WERI-Rb-1 (cell line): ENCODE data around the gene DYRK3.

Source experiments
- DNase-seq: peaks from one replicate; pipeline ENCODE4 v3.0.0-alpha.2; 2020
- H3K27ac ChIP-seq: fragments of 250-450 bp; sonication (Bioruptor Pico); 2 replicates; pipeline ENCODE4 v1.5.1; 2020; ENCODE audit warnings: mild to moderate bottlenecking, moderate library complexity
- H3K27me3 ChIP-seq: fragments of 250-450 bp; sonication (Bioruptor Pico); 2 replicates; pipeline ENCODE4 v1.5.1; 2021; ENCODE audit warnings: mild to moderate bottlenecking, low read depth, moderate library complexity; ENCODE audit not compliant: insufficient read depth, severe bottlenecking
- H3K36me3 ChIP-seq: fragments of 250-450 bp; sonication (Bioruptor Pico); 2 replicates; pipeline ENCODE4 v1.5.1; 2020; ENCODE audit warnings: mild to moderate bottlenecking, moderate library complexity
- H3K4me3 ChIP-seq: 2 replicates; pipeline ENCODE4 v1.5.1; 2011; ENCODE audit warnings: low read depth, mild to moderate bottlenecking, control low read depth, low read length
- H3K9me3 ChIP-seq: fragments of 250-450 bp; sonication (Bioruptor Pico); 2 replicates; pipeline ENCODE4 v1.5.1; 2021; ENCODE audit warnings: mild to moderate bottlenecking, moderate library complexity; ENCODE audit not compliant: severe bottlenecking
- TF ChIP-seq, protein P1 (sequence below): IDR thresholded peaks from 2 replicates; pipeline ENCODE4 v1.5.1; 2011; ENCODE audit warnings: low read depth, mild to moderate bottlenecking, control low read depth, inconsistent platforms, low read length

The DYRK3 gene

DNA sequence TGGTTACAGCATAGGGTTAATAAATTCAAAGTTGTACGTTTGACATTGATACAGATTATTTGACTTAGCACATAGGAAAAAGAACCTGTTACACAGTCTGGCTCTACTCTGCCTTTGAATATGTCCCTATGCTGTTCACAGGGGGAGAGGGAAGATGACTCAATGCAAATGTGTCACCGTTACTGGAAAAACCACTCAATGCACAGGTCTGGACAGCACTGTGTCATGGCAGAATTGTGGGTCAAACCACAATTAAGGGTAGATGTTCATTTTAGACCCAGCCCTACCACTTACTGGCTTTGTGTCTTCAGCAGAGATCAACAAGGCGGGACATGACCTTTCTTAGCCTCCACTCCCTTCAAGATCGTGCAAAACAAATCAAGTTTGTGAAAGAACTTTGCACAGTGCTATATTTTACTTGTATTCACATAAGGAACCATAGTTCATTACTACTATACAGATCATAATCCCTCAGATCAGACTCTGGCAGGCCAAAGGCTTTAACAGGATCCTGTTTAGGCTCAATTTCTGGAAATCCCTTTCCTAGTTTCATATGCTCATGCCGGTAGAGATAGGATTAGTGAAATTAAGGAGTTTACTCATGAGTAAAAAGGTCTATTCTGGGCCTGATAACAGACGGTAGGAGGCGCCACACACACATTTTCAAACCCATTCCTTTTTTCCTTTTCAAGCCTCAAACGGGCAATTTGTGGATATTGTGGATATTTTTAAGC, 45.1 kb upstream of the DYRK3 start:
- H3K4me3 ChIP-seq = no peak overlapping the region

GRCh38 chr1:206591226-206591625, 44.1 kb upstream of the DYRK3 start:
- DNase-seq = no peak
- TF ChIP-seq, protein P1, sequence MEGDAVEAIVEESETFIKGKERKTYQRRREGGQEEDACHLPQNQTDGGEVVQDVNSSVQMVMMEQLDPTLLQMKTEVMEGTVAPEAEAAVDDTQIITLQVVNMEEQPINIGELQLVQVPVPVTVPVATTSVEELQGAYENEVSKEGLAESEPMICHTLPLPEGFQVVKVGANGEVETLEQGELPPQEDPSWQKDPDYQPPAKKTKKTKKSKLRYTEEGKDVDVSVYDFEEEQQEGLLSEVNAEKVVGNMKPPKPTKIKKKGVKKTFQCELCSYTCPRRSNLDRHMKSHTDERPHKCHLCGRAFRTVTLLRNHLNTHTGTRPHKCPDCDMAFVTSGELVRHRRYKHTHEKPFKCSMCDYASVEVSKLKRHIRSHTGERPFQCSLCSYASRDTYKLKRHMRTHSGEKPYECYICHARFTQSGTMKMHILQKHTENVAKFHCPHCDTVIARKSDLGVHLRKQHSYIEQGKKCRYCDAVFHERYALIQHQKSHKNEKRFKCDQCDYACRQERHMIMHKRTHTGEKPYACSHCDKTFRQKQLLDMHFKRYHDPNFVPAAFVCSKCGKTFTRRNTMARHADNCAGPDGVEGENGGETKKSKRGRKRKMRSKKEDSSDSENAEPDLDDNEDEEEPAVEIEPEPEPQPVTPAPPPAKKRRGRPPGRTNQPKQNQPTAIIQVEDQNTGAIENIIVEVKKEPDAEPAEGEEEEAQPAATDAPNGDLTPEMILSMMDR = no peak
- H3K27me3 ChIP-seq = no peaks in the 10 kb centered on the region
- no peak overlapping the region for H3K4me3 ChIP-seq
- H3K36me3 ChIP-seq = peaks cover 89% of the 10 kb centered on the region
- H3K9me3 ChIP-seq = no peaks in the 10 kb centered on the region
- H3K27ac ChIP-seq = no peak overlapping the region

More for the DNA sequence above, 45.1 kb upstream of the DYRK3 start:
- no peaks in the 10 kb centered on the region for H3K27me3 ChIP-seq
- peaks cover 89% of the 10 kb centered on the region for H3K36me3 ChIP-seq
- peak; percentile 33 for DNase-seq
- no peaks in the 10 kb centered on the region for H3K9me3 ChIP-seq
- TF ChIP-seq, protein P1 = peak; percentile 59
- H3K27ac ChIP-seq = no peak overlapping the region

- Histone ChIP-seq H3K27me3 (no peaks in the 10 kb centered on the region), H3K27ac (no peak overlapping the region), H3K36me3 (peaks cover 89% of the 10 kb centered on the region), H3K9me3 (no peaks in the 10 kb centered on the region), H3K4me3 (no peak overlapping the region)
- TF ChIP-seq, protein P1 = no peak
- no peak for DNase-seq
Observed at GRCh38 chr1:206591696-206592095, 43.6 kb upstream of the DYRK3 start.

- Histone ChIP-seq H3K27ac (no peak overlapping the region), H3K4me3 (no peak overlapping the region), H3K27me3 (no peaks in the 10 kb centered on the region), H3K36me3 (peaks cover 85% of the 10 kb centered on the region), H3K9me3 (no peaks in the 10 kb centered on the region)
- no peak for DNase-seq
- TF ChIP-seq, protein P1 = no peak
Observed at GRCh38 chr1:206593351-206593925, 41.9 kb upstream of the DYRK3 start.

- Histone ChIP-seq H3K27me3 (no peaks in the 10 kb centered on the region), H3K9me3 (no peaks in the 10 kb centered on the region), H3K27ac (no peak overlapping the region), H3K36me3 (peaks cover 91% of the 10 kb centered on the region), H3K4me3 (no peak overlapping the region)
- DNase-seq = no peak
- TF ChIP-seq, protein P1 = no peak
Observed at GRCh38 chr1:206595581-206596318, 39.6 kb upstream of the DYRK3 start.
